Stimulated activated CD4-positive, alpha-beta T cell treated with anti-CD3 and anti-CD28 coated beads, Interleukin-2, amount 100 ng/mL, for 4 hours (primary cell): ENCODE results near the gene RNF222.
A peak's percentile ranks its signal among the peaks of the same experiment; 100 is the strongest.
"Not testable (repeated sequence)": the region's sequence is repeated elsewhere in the genome, so short reads cannot be mapped to it uniquely, and the experiment has no call there.

ENCODE experiments used
- DNase-seq: peaks from one replicate; pipeline ENCODE4 v3.0.0-alpha.2; 2020; ENCODE audit warnings: low read depth

Gene RNF222

DNA sequence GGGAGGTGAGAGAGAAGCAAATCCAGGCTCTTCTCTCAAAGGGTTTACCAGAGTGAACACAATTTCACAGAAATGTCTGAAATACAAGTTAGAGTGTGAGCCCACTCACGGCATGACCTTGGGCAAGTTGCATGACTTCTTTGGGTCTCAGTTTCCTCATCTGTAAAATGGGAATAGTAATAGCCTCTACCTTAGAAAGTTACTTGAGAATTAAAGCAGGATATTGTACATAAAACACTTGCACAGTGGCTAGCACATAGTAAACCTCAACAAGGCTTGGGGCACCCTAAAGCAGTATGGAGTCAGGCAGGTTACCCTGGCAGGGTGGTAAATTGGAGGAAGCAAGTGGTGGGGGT lies 13.2 kb upstream of the RNF222 start:
- DNase-seq = no peak

DNA sequence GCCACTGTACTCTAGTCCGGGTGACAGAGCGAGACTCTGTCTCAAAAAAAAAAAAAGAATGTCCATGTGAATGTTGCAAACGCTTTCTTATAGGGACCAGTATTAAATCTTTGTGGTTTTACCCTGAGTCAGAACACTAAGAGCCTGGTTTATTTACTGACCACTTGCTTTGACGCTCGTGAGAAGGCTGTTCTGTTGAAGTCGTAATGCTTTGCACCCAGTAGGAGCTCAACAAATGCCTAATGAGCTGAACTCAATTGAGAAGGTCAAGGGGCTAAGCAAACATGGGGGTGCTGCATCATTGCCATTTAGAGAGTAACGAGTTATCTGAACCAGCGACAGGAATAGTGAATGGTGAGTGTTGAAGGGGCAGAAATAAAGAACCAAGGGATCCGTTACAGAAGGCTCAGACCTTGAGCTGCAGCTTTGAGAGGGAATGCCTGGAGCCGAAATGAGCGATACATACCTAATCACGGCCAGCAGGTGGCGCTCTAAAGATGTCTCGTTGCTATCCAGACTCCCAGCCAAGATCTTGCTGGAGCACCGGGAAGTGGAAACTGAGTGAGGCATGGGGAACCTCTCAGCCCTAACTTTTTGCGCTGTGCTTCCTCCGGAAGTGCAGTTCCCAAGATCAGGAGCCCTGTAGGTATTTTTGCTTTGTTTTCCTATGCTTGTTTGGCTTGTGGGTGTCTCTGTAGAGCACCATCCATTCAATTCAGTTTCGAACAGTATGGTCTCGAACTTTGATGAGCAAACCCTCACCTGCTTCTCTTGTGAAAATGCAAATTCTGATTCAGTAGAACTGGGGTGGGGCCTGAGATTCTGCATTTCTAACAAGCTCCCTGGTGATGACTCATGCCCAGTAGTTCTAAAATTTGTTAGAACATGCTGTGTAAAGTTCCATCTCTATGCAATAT lies 12.6 kb upstream of the RNF222 start:
- DNase-seq = peak; percentile 61

DNA sequence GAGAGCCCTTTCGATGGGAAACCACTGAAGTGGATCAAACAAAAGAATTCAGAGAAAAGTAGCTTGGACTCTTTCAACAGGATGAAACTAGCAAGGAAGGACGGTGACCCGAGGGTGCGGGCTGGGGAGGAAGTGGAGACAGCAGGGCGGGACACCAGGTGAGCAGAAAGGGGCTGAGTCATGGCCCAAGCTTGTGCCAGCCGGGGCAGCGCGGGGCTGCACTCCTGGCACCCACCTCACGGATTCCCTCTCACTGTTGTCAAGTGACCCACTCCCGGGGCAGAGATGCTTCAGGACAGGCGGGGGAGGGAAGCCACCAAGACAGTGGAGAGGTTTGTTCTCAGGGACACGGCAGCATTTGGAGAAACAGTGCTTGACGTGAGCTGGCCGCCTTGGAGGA lies 10.7 kb upstream of the RNF222 start:
- DNase-seq = no peak

DNA sequence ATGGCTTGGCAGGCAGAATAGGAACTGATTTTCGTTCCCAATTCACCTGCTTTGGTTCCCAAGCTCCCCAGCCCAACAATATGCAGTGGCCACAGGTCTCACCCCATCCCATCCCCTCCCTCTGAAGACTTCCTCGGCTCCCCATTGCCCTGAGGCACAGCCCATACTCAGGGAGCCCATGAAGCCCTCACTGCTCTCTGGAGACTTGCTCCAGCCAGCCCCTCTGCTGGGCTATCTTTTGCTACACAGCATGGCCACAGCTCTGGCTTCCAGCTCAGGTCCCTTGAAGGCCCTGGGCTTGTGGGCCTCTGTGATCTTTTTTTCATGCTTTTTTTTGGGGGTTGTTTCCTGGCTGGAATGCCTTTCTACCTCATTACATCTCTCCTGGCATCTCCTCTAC lies 8.5 kb upstream of the RNF222 start:
- no peak for DNase-seq

DNA sequence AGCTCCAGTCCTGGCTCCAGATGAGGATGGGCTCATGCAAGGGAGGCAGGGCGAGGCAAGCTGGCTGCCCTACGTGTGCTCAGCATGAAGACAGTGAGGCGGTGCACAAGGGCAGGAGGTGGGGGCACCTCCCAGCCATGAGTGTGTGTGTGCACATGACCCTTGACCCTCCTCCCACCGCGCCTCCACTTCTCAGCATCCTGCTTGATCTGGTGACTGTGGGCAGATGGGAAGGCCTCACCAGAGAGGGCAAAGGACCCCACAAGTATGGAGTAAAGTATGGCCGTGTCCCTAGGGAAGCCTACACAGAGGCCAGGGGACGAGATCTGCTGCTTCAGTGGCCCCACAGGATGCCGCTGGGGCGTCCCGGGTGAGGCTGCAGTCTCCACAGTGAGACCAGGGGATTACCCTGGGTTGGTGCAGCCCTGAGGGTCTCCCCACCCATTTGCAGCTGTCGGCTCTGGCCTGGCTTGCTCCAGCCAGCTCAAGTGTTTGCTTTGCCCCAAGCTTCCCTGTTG lies 7.9 kb upstream of the RNF222 start:
- DNase-seq = no peak

DNA sequence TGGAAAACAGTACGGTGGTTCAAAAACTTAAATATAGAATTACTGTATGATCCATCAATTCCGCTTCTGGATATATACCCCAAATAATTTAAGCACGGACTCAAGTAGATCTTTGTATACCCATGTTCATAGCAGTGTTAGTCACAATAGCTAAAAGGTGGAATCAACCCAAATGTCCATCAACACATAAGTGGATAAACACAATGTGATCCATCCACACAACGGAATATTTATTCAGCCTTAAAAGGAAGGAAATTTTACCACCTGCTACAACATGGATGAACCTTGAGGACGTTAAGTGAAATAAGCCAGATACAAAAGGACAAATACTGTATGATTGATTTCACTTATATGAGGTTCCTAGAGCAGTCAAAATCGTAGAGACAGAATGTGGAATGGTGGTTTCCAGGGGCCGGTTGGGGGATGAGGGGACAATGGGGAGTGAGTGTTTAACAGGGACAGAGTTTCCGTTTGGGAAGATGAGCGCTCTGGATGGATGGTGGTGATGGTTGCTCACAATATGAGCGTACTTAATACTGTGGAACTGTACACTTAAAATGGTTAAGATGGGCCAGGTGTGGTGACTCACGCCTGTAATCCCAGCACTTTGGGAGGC lies 5.4 kb upstream of the RNF222 start:
- no peak for DNase-seq

DNA sequence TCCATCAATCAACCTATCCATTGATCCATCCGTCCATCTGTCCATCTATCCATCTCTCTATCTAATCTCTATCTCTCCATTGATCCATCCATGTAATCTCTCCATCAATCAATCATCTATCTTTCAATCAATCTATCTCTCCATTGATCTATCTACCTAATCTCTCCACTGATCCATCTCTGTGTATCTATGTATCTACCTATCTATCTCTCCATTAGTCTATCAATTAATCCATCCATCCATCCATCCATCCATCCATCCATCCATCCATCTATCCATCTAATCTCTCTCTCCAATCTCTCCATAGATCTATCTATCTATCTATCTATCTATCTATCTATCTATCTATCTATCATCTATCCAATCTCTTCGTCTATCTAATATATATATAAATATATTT lies 3.5 kb upstream of the RNF222 start:
- no peak for DNase-seq

DNA sequence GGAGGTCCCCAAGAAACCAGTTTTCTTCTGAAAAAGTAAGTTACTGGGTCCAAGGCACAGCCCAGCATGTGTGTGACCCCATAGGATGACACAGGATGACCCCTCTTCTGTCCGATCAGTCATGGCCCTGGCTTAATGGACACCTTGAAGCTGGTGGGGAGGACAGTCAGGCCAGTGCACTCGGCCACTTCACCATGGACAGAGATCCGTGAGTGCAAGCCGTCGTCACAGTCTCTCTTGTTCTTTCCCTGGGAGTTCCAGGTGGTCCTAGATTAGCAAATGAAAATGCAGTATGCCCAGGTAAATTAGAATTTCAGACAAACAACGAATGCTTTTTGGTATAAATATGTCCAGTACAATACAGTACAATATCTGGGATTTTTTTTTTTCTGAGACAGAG lies 1.4 kb upstream of the RNF222 start:
- DNase-seq = no peak

DNA sequence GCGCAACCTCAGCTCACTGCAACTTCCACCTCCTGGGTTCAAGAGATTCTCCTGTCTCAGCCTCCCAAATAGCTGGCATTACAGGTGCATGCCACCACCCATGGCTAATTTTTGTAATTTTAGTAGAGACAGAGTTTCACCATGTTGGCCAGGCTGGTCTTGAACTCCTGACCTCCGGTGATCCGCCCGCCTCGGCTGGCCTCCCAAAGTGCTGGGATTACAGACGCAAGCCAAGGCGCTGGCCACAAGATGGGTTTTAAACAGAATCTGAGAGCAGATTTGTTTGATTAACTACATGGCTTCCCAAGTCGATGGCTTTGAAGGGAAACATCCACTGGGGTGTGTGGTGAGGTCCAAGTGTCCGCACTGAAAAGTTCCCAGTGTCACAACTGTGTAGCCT lies 3.1 kb downstream of the RNF222 start:
- not testable (repeated sequence) for DNase-seq

DNA sequence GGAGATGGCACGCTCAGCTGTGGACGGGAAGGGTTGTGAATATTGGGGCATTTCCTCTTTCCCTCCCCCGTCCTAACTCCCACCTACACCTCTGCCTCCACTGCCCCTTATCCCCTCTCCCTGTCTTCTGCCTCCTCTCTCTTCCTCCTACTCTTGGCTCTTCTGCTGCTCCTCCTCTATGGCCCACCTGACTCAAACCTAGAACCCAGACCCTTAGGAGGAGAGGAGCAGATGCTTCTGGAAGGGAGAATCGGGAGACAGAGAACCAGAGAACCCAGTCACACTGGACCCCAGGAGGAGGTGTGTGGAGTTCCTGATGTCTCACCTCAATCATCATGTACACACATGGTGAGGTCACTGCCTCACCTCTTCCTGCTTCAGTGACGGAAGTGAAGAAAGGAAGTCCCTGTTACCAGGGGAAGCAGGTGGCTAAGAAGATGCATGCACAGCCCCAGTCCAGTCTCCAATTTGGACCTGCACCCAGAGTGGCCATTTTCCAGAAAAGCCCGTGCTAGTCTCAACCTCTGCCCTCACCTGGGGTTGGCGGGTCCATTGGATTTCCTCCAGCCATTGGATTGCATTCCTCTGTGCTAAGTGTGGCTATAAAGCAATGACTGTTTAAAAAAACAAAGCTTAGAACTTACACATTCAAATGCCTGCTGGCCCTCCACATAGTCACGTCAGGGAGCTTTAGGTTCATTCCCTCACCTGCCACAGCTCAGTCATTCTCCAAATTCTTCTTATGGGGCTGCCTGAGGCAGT lies 4.0 kb downstream of the RNF222 start:
- DNase-seq = no peak

DNA sequence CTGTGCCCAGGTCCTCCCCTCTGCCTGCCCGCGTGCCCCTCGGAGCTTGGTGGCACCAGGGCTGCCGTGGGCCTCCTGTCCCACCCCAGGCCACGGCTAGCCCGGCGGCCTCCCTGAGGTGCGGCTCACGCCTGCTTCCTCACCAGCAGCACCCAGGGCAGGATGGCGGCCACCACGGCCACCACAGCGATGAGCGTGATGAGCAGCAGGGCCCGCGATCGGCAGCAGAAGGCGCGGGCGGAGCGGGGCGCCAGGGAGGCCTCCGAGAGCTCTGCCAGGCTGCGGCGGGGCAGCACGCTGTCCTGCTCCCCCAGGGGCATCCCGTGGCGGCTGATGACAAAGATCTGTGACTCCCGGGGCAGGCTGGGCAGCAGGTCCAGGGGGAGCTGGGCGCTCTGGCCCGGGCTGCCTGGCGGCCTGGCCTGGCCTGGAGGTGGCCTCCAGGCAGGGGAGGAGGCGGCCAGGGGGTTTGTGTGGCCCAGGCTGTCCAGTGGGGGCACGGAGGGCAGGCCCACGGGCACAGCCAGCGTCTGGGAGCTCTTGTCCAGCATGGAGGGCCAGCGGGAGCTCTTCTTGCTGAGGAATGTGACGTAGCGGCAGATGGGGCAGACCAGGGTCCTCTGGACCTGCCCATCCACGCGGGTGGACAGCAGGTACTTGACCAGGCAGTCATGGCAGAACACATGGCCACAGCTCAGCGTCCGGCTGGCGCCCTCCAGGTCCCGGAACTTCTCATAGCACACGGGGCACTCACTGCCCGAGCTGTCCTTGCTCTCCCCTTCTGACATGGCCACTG lies 4.8 kb downstream of the RNF222 start:
- no peak for DNase-seq

DNA sequence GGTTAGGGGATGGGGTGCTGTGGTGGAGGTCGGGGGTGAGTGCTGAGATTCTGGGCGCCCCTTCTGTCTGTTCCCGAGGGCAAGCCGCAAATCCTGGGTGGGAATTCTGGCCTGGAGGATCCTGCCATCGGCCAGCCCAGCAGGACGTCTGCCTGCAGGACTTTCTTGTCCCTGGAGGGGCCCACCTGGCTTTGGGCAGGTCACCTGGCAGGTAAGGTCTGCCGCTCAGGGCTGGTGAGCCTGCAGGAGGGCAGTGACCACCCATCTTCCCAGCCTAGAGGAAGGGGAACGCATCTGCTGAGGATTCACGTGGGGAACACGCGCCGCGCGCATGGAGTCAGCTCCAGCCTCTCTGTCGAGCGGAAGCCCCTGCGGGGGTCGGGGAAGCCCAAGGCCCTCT lies 5.4 kb downstream of the RNF222 start:
- DNase-seq = no peak

DNA sequence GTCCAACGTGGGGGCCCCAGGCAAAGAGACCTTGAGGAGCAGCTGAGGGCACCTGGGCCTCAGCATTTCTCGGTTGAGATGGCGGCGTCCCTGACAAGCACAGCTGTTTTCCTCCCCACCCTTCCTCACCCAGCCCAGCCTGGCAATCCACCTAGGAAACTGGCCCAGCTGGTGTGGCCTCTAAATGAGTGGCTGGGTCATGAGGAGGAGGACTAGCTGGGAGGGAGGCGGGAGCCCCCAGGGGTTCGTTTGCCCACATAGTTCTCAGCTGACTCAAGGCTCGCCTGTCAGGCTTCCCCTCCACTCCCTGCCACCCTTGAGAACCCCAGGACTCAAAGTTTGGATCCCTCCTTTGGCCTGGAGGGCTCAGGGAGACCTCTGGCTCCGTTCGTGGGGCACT lies 5.9 kb downstream of the RNF222 start:
- DNase-seq = no peak

DNA sequence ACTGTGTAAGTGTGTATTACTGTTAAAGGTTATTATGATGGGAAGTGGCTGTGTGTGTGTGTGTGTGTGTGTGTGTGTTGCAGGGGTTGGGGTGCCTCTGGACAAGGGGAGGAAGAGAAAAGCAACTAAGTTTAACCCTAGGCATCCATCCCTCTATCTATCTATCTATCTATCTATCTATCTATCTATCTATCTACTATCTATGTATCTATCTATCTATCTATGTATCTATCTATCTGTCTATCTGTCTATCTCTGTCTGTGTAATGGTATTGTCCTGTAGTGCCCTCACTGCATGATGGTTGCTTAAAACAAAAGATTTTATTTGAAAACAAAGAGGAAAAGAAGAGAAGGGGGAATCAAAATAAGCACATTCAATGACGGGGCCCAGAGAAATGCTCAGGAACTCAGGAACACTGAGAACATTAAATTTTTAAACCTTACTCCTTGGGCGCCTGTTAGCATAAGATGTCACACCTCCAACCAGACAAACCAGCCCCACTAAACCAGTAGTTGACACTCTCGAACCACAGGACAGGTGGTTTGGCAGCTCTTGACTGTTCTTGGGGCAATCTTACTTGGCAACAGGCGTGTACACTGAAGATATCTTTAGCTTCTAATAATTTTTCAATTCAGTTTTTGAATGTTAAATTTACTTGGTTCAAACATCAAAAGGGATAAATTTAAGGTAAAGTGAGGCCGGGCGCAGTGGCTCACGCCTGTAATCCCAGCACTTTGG lies 9.5 kb downstream of the RNF222 start:
- no peak for DNase-seq

DNA sequence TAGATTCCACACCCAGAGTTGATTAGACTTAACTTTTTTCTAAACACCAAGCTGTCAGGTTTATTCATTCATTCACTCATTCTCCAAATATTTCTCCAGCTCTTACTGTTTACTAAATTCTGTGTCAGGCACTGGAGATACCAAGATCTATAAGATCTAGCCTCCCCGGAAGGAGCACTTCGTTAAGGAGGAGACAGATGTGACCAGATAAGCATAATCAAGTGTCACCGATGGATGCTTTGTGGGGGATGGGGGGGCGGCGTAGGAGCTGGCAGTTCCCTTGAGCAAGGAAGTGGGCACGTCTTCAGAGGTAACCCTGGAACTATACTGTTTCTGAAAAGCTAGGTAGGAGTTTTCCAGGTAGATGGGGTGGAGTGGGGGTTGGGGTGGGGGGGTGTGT lies 10.8 kb downstream of the RNF222 start:
- no peak for DNase-seq

DNA sequence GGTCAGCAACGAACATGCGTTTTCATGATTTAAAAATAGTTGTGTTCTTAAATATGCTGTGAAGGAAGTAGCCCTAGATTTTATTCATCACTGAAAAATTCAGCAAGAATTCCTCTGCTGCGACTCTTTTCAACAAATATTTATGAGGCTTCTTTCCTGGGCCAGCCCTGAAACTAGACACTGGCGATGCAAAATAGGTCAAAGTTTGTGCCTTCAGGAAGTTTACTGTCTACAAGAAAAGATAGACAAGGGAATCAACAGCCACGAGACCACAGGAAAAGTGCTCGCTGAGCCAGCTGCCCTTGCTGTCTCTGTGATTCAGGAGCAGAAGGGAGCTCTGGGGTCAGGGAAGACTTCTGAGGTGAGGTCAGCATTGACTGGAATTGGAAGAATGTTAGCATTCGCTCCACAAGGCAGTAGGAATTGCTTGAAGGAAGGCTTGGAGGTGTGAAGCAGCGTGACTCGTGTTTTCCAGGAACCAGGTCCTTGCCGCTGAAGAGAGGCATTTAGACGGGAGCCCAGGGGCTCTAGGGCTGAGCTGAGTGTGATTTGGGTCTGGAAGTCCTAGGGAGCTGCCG lies 12.7 kb downstream of the RNF222 start:
- DNase-seq = no peak

DNA sequence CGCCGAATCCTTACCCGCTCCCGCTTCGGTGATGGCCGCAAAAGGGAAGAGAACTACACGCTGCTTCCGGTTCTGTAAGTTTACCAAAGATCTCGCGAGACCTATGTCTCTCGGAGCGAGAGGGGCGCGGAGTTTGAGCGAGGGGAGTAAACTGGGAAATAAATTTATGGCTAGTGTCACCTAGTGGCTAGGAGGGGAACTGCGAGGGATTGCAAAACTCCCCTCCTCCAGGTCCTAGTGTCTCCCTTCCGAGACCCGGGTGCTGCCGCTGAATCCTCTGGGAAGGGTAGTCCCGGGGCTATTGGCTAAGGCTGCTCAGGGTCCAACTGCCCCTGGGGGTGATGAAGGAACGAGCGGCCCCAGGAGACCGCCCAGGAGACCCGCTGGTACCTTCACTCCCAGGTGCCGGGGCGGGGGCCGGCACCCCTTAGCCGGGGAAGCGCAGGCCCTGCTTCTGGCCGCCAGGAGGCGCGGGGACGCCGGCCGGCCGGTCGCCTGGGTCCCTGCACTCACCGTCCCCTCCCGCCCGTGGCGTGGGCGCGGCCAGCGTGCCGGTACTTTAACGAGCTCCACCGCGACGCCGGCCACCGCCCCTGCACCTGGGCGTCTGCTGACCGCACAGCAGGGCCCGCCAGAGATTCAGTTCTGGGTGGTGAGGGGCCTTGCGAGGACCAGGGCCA lies 14.3 kb downstream of the RNF222 start, which contains the start of gene RPL26:
Gene RPL26 (minus strand): TSS at position 51 of the 680 bp plus-strand sequence. CDS start 883 bp downstream, outside the sequence.
- peak; percentile 93 for DNase-seq

DNA sequence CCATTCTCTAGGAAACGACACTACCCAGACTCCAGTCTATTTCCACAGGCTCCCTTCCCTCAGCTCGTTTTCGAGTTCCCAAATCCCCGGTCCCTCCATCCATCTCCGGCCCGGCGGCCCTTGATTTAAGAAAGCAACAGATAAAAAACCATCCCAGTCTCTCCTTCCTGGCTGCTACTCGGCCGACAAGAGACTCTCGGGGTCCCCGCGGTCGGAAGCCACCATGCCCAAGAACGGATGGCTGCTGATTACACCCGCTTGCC lies 14.8 kb downstream of the RNF222 start:
- DNase-seq = no peak

DNA sequence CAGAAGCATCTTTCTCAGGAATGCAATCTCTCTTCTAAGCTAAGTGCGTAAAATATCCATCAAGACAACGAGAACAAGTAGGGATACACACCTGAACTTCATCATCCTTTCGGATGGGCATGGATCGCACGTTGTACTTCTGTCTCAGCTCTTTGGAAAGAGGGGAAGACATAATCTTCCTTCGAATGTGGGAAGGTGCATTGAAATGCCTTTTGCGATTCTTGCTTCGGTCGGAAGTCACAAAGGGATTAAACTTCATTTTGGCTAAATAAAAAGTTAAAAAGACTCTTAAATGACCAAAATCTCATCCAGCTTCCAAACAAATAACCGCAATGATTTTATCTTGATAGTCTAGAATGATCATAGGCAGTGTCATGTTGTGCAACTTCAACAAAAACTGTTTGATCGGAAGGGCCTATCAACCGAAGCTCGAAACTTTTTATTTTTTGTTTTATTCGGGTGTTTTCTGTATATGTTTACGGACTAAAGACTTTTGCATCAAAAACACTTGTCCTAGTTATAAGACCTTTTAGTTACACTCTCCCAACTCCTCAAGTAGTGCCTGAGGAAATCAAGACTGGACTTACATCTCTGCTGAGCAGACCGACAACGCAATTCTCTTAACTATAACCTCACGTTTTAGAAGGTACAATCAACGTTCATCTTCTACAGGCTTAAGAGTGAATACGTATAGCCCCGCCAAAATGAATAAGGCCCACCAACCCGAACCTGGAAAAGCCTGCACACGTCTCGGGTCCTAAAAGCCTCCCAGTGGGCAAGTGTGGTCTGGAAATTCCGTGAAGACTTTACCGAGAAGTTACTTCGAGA lies 15.4 kb downstream of the RNF222 start:
- DNase-seq = no peak

DNA sequence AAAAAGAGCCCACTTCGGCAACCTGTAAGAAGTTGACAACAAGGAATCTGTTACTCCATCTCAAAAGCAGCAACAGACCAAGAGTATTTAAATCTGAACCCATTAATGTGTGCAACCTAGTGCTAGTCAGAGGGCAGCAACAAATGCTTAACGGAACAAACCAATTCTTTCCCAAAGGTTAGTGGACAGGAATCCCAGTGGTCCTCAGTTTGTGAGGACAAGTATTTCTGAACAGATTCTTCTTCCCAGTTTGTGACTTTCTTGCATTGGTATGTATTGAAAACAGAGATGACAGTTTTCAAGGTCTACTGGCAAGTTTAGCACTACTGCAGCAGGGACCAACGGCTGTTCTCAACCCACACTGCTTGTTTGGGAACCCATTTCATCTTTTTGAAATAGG lies 17.6 kb downstream of the RNF222 start:
- DNase-seq = no peak
